GM12874 (cell line): Measurements from ENCODE around the gene CNOT11.

Experiments
- CTCF ChIP-seq: IDR thresholded peaks from 2 replicates; pipeline ENCODE4 v1.5.1; 2011; ENCODE audit warnings: low read depth, mild to moderate bottlenecking, control low read depth, low read length, moderate library complexity; ENCODE audit not compliant: insufficient read depth

The CNOT11 gene

GRCh38 chr2:101305492-101306078 lies 52.9 kb downstream of the CNOT11 start:
- TF ChIP-seq CTCF, result no peak

- no peak for TF ChIP-seq CTCF
These were observed 53.7 kb downstream of the CNOT11 start for GRCh38 chr2:101306410-101306809.

- TF ChIP-seq CTCF, result no peak
These were observed 54.8 kb downstream of the CNOT11 start for GRCh38 chr2:101307503-101307902.

- TF ChIP-seq CTCF, result no peak
These were observed 55.3 kb downstream of the CNOT11 start for GRCh38 chr2:101307950-101308431.

- no peak for TF ChIP-seq CTCF
These were observed 55.9 kb downstream of the CNOT11 start, which contains the start of gene RNF149 for GRCh38 chr2:101308432-101309210. Gene RNF149, minus strand, starts transcription at chr2:101308701. Its CDS starts 113 bp downstream, at chr2:101308588.

- TF ChIP-seq CTCF, result no peak
These were observed 57.6 kb downstream of the CNOT11 start for GRCh38 chr2:101310090-101310833.

- no peak for TF ChIP-seq CTCF
These were observed 58.4 kb downstream of the CNOT11 start for GRCh38 chr2:101310834-101311695.
